DOHH2 (cell line): ENCODE measurements around the gene BSDC1.

Source experiments
- CTCF ChIP-seq: fragments of 200-600 bp; sonication (generic); IDR thresholded peaks from one replicate; pipeline ENCODE4 v1.5.1; 2014; ENCODE audit warnings: antibody characterized with exemption, mild to moderate bottlenecking, low read depth, low read length; ENCODE audit not compliant: poor library complexity, severe bottlenecking
- EZH2phosphoT487 ChIP-seq: fragments of 200-600 bp; sonication (generic); IDR thresholded peaks from 2 replicates; pipeline ENCODE4 v1.6.1; 2017; ENCODE audit warnings: borderline replicate concordance, mild to moderate bottlenecking, antibody characterized with exemption, low read length, moderate library complexity, mixed read lengths

- TF ChIP-seq CTCF: no peak
- TF ChIP-seq EZH2phosphoT487: no peak
Measured at GRCh38 chr1:32363713-32364112, 30.5 kb downstream of the BSDC1 start.
